A673 (cell line): ENCODE measurements around the gene EHD4. TPM values are rescaled to one million over a fixed set of nuclear protein-coding genes. Genes with fewer than 3 reads are reported as not detected.
A peak's percentile ranks its signal among the peaks of the same experiment; 100 is the strongest.

Source experiments
- BruUV-seq: library from RNA; stranded (reverse); fragments of 400-500 nt; replicated peaks from 2 replicates; lab custom pipeline; 2021; lab: Mats Ljungman, UMichigan
- CTCF ChIA-PET: fragments of 300-600 bp; sonication (Branson Sonifier 250); formaldehyde crosslinking; loops from one replicate; lab custom pipeline; 2022; ENCODE audit warnings: antibody characterized with exemption; lab: Charles Lee
- POLR2A ChIA-PET: fragments of 300-600 bp; sonication (Branson Sonifier 250); formaldehyde crosslinking; loops from one replicate; lab custom pipeline; 2022; ENCODE audit warnings: antibody characterized with exemption; ENCODE audit not compliant: low non-redundant PET; lab: Charles Lee
- DNase-seq: peaks from one replicate; pipeline ENCODE4 v3.0.0-alpha.2; 2015; ENCODE audit warnings: low spot score
- H3K27ac ChIP-seq: fragments of 200-600 bp; sonication (generic); 2 replicates; pipeline ENCODE4 v1.5.1; 2016; ENCODE audit warnings: mixed run types, low read depth, mild to moderate bottlenecking, mixed read lengths, antibody characterized with exemption, low read length; ENCODE audit not compliant: poor library complexity, severe bottlenecking
- H3K27me3 ChIP-seq: fragments of 200-600 bp; sonication (generic); replicated peaks from 2 replicates; pipeline ENCODE4 v1.6.1; 2017; ENCODE audit warnings: mixed run types, low read depth, mild to moderate bottlenecking, mixed read lengths, antibody characterized with exemption, low read length; ENCODE audit not compliant: insufficient read depth, poor library complexity
- H3K36me3 ChIP-seq: fragments of 200-600 bp; sonication (generic); 2 replicates; pipeline ENCODE4 v1.6.1; 2016; ENCODE audit warnings: mixed run types, mild to moderate bottlenecking, mixed read lengths, antibody characterized with exemption, low read length; ENCODE audit not compliant: insufficient read depth, poor library complexity, severe bottlenecking
- H3K4me1 ChIP-seq: fragments of 200-600 bp; sonication (generic); 2 replicates; pipeline ENCODE4 v1.6.1; 2017; ENCODE audit warnings: mixed run types, mild to moderate bottlenecking, mixed read lengths, antibody characterized with exemption, low read length; ENCODE audit not compliant: insufficient read depth, poor library complexity, severe bottlenecking
- H3K4me3 ChIP-seq: fragments of 200-600 bp; sonication (generic); 2 replicates; pipeline ENCODE4 v1.5.1; 2016; ENCODE audit warnings: low read depth, mixed run types, mild to moderate bottlenecking, mixed read lengths, low read length; ENCODE audit not compliant: poor library complexity, severe bottlenecking
- H3K9me3 ChIP-seq: fragments of 200-600 bp; sonication (generic); 2 replicates; pipeline ENCODE4 v1.6.1; 2016; ENCODE audit warnings: mixed run types, low read depth, mild to moderate bottlenecking, mixed read lengths, antibody characterized with exemption, low read length; ENCODE audit not compliant: poor library complexity, severe bottlenecking
- CTCF ChIP-seq: fragments of 300-800, 200-600 bp; sonication (generic); conservative IDR thresholded peaks from 2 replicates; pipeline ENCODE4 v1.5.1; 2017; ENCODE audit warnings: low read depth, mild to moderate bottlenecking, antibody characterized with exemption, low read length, moderate library complexity, mixed read lengths
- EZH2 ChIP-seq: fragments of 200-600 bp; sonication (generic); IDR thresholded peaks from 2 replicates; pipeline ENCODE4 v1.6.1; 2017; ENCODE audit warnings: borderline replicate concordance, low read depth, mild to moderate bottlenecking, mixed read lengths, antibody characterized with exemption, low read length; ENCODE audit not compliant: poor library complexity, severe bottlenecking
- intact Hi-C: fragments of 100-400 bp; cut with micrococcal nuclease; formaldehyde crosslinking; loops from one replicate; pipeline ENCODE4 v1.10.0; 2022; ENCODE audit not compliant: unreplicated experiment
- total RNA-seq: library from RNA; stranded (reverse); gene quantifications from 2 replicates; pipeline ENCODE4 v1.2.3, GENCODE V29; 2021

Gene EHD4
- total RNA-seq, 1 experiment from 2014 or later = 29.4 TPM

GRCh38 chr15:41934843-41935242 is 37.5 kb downstream of the EHD4 start:
- no peaks in the 10 kb centered on the region for H3K36me3 ChIP-seq
- peaks cover 18% of the 10 kb centered on the region for H3K4me1 ChIP-seq
- no TSS peak for BruUV-seq
- intact Hi-C loops = no loop called here
- no peaks in the 10 kb centered on the region for H3K9me3 ChIP-seq
- no peaks in the 10 kb centered on the region for H3K27me3 ChIP-seq
- H3K4me3 ChIP-seq = no peak overlapping the region
- TF ChIP-seq CTCF = no peak
- TF ChIP-seq EZH2 = no peak
- H3K27ac ChIP-seq = peak overlapping the region; percentile 62
- ChIA-PET CTCF (no interaction called here), POLR2A (interaction anchor here (0.7 kb wide), 1 partner anchor 7 kb away, joined by 8 read pairs; no protein-coding TSS in a partner anchor)
- peak; percentile 82 for DNase-seq

GRCh38 chr15:41933771-41934170 is 38.6 kb downstream of the EHD4 start:
- ChIA-PET CTCF (no interaction called here), POLR2A (no interaction called here)
- peaks cover 18% of the 10 kb centered on the region for H3K4me1 ChIP-seq
- BruUV-seq = no TSS peak
- no peak for TF ChIP-seq EZH2
- TF ChIP-seq CTCF = no peak
- H3K36me3 ChIP-seq = no peaks in the 10 kb centered on the region
- no peak overlapping the region for H3K4me3 ChIP-seq
- no peak overlapping the region for H3K27ac ChIP-seq
- no peak for DNase-seq
- intact Hi-C loops = no loop called here
- no peaks in the 10 kb centered on the region for H3K27me3 ChIP-seq
- H3K9me3 ChIP-seq = no peaks in the 10 kb centered on the region

- intact Hi-C loops = no loop called here
- no peak overlapping the region for H3K4me3 ChIP-seq
- POLR2A ChIA-PET = no interaction called here
- H3K27me3 ChIP-seq = no peaks in the 10 kb centered on the region
- no peaks in the 10 kb centered on the region for H3K9me3 ChIP-seq
- no peak for DNase-seq
- CTCF ChIA-PET = no interaction called here
- BruUV-seq = no TSS peak
- no peaks in the 10 kb centered on the region for H3K36me3 ChIP-seq
- TF ChIP-seq CTCF (no peak), EZH2 (no peak)
- no peak overlapping the region for H3K27ac ChIP-seq
- peaks cover 22% of the 10 kb centered on the region for H3K4me1 ChIP-seq
Measured at GRCh38 chr15:41933326-41933725, 39.0 kb downstream of the EHD4 start.
